Kidney epithelial cell (primary cell): ENCODE measurements around the gene APLF. TPM values are rescaled to one million over a fixed set of nuclear protein-coding genes. Genes with fewer than 3 reads are reported as not detected.
"Not testable (repeated sequence)": the region's sequence is repeated elsewhere in the genome, so short reads cannot be mapped to it uniquely, and the experiment has no call there.

Experiments used
- DNase-seq: peaks from one replicate; pipeline ENCODE4 v3.0.0-alpha.2; 2010; ENCODE audit warnings: low read depth
- H3K27me3 ChIP-seq: 2 replicates; pipeline ENCODE4 v1.6.0; 2011; ENCODE audit warnings: low read length; ENCODE audit not compliant: control insufficient read depth, insufficient read depth
- H3K36me3 ChIP-seq: 2 replicates; pipeline ENCODE4 v1.5.1; 2011; ENCODE audit warnings: low read length; ENCODE audit not compliant: control insufficient read depth, insufficient read depth
- H3K4me3 ChIP-seq: 2 replicates; pipeline ENCODE4 v1.5.1; 2011; ENCODE audit warnings: low read depth, mild to moderate bottlenecking, control low read depth, low read length
- total RNA-seq: library from RNA; depleted of rRNA; stranded (reverse); fragments of >200 nt; gene quantifications from 2 replicates; pipeline ENCODE4 v1.2.3, GENCODE V29; 2015
- TF ChIP-seq, protein P1 (sequence below): IDR thresholded peaks from 2 replicates; pipeline ENCODE4 v1.5.1; 2011; ENCODE audit warnings: mild to moderate bottlenecking, moderate library complexity, low read length, control low read depth, inconsistent platforms; ENCODE audit not compliant: insufficient read depth, poor library complexity, severe bottlenecking

Gene APLF
- total RNA-seq, 1 donor from 2014 or later, result 5.1 TPM

DNA sequence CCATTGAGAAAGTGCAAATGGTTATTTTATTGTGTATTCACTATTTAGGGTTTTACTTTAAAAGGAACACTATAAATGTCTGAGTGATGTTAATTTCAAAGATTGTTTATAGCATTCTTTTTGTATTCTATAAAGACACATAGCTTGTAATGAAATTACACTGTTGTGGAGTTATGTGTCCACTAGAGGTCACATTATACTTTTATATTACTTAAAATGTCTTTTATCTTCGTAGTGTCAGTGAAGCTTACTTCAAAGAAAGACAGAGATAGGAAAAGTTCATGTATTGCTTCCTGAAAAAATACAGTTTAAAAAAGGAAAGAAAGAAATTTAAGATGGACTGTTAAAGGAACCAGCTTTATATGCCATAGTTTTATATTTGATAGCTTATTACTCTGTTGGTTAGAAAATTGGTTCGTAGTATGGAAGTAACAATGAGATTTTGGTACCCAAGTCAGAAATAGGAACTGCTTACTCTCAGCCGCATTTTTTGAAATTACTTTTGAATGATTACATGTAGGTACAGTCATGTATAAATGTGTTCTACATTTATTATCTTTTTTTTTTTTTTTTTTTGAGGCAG, 20.5 kb downstream of the APLF start:
- Histone ChIP-seq H3K36me3 (no peaks in the 10 kb centered on the region), H3K4me3 (no peak overlapping the region), H3K27me3 (no peaks in the 10 kb centered on the region)
- TF ChIP-seq, protein P1, sequence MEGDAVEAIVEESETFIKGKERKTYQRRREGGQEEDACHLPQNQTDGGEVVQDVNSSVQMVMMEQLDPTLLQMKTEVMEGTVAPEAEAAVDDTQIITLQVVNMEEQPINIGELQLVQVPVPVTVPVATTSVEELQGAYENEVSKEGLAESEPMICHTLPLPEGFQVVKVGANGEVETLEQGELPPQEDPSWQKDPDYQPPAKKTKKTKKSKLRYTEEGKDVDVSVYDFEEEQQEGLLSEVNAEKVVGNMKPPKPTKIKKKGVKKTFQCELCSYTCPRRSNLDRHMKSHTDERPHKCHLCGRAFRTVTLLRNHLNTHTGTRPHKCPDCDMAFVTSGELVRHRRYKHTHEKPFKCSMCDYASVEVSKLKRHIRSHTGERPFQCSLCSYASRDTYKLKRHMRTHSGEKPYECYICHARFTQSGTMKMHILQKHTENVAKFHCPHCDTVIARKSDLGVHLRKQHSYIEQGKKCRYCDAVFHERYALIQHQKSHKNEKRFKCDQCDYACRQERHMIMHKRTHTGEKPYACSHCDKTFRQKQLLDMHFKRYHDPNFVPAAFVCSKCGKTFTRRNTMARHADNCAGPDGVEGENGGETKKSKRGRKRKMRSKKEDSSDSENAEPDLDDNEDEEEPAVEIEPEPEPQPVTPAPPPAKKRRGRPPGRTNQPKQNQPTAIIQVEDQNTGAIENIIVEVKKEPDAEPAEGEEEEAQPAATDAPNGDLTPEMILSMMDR, result peak; percentile 26
- DNase-seq, result no peak

DNA sequence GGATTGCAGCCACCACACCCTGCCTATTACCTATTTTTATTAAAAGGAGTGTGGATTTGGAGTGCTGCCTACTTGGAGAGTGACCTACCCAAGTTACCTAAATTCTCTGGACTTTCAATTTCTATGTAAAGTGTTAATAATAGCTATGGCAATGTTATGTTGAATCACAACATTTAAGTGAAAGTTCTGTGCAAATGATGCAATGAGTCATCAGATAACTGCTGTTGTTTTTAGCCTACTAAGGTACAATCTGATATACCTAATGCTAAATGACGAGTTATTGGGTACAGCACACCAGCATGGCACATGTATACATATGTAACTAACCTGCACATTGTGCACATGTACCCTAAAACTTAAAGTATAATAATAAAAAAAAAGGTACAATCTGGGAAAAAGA, 21.2 kb downstream of the APLF start:
- DNase-seq, H3K4me3 ChIP-seq, H3K36me3 ChIP-seq, H3K27me3 ChIP-seq: not testable (repeated sequence)

DNA sequence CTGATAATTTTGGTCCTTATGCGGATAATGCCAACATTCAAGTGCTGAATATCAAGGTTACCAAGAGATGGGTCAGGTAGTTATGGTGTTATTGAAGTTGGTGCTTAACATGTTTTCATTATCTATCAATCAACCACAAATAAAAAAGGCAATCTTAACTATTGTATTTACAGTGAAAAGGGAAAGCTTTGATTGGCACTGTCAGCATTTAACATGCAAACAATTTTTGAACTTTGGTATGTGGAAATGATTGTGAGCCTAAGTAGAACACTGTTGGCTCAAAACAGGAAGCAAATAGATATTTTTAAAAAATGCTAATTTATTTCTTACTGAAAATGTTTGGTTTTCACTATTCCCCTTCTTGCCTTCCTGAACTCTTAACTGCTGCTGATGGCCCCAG, 21.9 kb downstream of the APLF start:
- no peak for DNase-seq
- Histone ChIP-seq H3K27me3 (no peaks in the 10 kb centered on the region), H3K4me3 (no peak overlapping the region), H3K36me3 (no peaks in the 10 kb centered on the region)
- TF ChIP-seq, protein P1, result no peak

DNA sequence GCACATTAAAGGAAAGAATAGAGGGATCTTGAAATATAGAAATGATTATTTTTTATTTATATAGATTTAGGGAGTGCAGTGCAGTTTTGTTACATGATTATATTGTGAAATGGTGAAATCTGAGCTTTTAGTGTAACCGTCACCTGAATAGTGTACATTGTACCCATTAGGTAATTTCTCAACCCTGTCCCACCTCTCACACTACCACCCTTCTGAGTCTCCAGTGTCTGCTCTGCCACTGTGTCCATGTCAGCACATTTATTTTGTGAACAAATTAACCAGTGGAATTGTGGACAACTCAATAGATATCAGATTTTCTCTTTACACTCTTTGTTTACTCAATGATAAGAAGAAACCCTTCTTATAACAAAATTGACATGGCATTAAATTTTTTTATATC, 24.2 kb downstream of the APLF start:
- DNase-seq, result no peak
- TF ChIP-seq, protein P1, result no peak
- Histone ChIP-seq H3K27me3 (no peaks in the 10 kb centered on the region), H3K36me3 (no peaks in the 10 kb centered on the region), H3K4me3 (no peak overlapping the region)

DNA sequence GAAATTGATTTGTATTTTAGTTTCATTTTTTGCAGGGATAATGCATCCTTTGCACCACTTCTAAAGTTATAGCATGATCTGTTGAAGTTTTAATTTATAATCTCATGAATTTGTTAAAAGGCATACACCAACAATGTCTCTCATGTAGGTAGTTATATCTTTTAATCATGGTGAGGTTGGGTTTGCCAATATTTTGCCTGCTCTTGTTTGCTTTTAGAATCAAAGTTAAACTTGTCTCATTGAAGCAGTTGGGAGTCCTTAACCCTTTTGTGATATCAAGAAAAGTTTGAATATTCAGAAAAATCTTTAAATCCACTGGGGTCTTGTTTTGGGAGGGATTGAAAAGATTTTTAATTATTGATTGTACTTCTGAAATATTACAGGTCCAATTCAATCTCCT, 31.7 kb downstream of the APLF start:
- Histone ChIP-seq H3K27me3 (no peaks in the 10 kb centered on the region), H3K36me3 (no peaks in the 10 kb centered on the region), H3K4me3 (no peak overlapping the region)
- DNase-seq, result no peak
- TF ChIP-seq, protein P1, result no peak

DNA sequence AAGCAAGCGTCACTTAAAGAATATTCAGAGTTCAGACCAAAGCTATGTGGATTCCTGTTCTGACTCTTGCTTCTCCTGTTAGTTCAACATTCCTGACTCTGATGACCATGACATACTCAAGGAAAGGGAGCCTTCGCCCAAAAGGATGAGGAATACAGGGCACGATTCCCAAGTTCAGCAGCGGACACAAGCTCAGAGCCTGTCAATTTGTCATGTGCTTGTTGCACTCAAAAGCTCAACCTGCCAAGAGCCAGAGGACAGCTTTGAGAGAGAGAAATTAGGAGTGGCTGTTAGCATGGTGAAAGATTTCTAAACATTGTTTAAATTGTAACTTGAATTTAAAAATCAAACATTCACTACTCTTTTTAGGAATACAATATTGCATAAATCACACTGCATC, 33.3 kb downstream of the APLF start:
- DNase-seq, result no peak
- TF ChIP-seq, protein P1, result no peak

DNA sequence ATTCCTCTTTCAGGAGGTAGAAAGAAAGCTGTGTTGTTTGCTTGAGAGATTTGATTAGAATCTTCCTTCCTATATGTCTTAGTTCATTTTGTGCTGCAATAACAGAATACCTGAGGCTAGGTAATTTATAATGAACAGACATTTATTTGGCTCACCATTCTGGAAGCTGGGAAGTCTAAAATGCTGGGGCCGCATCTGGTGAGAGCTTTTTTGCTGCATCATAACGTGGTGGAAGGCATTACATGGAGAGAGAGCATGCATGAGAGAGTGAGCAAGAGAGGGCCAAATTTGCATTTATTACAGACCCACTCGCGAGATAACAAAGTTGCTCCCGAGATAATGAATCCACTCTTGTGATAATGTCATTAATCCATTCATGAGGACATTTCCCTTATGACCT, 34.4 kb downstream of the APLF start:
- no peak for DNase-seq
- H3K4me3 ChIP-seq, result no peak overlapping the region
- no peaks in the 10 kb centered on the region for H3K36me3 ChIP-seq
- no peaks in the 10 kb centered on the region for H3K27me3 ChIP-seq
- TF ChIP-seq, protein P1, result no peak

More for the DNA sequence above, 33.3 kb downstream of the APLF start:
- no peak overlapping the region for H3K4me3 ChIP-seq
- H3K36me3 ChIP-seq, result no peaks in the 10 kb centered on the region
- H3K27me3 ChIP-seq, result no peaks in the 10 kb centered on the region
